HG02938 (cell line): Measurements from ENCODE around the gene GABRP.
A peak's percentile ranks its signal among the peaks of the same experiment; 100 is the strongest.
"Not testable (repeated sequence)": the region's sequence is repeated elsewhere in the genome, so short reads cannot be mapped to it uniquely, and the experiment has no call there.

Experiments used
- ATAC-seq: cut with Tn5 transposase; IDR thresholded peaks from one replicate; pipeline ENCODE4 v1.9.1; 2021; ENCODE audit warnings: mild to moderate bottlenecking, moderate library complexity; ENCODE audit not compliant: unreplicated experiment

GABRP gene

GRCh38 chr5:170754508-170754907 is 29.0 kb upstream of the GABRP start:
- ATAC-seq, result not testable (repeated sequence)

DNA sequence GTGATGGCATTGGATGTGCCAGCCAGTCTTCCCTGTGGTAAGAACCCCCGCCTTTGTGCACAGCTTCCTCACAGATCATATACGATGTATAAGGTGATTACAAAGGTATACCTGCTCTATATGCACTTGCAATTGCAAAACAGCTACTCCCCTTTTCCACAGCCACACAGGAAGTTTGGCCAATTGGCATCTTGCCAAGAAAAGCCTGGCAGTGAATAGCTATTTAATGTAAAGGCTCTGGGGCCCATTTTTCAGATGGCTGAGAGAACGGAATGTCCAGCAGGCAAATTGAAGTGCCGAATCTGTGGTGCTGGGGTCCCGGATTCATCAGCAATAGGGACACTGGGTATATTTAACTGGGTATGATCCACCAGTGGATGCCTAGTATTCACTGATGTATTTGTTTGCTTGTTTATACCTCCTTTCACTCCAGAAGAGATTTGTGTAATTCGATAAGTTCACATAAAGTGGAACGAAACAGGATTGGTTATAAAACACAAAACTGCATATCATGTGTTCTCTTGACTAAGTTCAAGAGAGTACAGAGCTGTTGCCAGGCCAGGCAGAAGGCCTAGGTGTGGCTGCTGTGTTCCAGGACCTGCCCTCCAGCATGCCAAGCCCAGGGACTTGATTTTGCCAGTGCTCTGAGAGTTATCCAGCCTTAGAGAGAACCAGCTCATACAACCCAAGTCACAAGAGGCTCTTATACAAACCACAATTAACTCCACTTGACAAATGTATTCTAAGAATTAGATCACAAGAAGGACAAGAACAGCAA is 27.7 kb upstream of the GABRP start:
- no peak for ATAC-seq

DNA sequence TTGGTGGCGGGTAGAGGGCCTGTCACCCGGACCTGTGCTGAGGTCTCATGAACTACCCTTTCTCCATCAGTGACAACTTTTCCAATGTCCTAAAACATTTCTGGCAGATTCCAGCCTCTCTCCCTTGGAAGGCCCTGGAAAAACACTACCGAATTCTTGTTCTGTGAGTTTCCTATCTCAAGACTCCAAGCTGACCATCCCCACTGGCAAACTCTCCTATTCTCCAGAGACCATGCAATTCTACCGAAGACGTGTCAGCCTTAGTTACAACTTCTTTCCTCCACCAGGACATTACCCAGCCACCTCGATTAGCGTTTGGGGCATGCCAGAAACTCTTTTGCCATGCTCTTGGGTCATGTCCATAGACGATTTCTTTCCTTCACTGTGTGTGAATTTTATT is 26.8 kb upstream of the GABRP start:
- ATAC-seq, result no peak

- peak; percentile 94 for ATAC-seq
Measured at GRCh38 chr5:170757182-170757601, 26.3 kb upstream of the GABRP start.

DNA sequence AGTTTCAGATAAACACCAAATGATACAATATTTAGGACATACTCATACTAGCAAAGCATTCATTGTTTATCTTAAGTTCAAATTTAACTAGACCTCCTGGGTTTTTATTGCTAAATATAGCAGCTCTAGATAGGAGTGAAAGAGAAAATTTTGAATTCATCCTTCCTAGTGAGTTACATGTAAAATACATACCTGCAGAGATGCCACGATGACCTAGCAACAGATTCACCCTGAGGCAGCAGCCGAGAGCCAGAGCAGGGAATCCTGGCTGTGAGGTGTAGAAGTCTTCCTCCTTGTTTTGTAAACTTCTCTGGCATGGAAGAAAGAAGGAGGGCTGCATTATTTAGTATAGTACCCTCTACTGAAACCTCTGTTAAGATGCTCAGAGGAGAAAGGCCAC is 25.9 kb upstream of the GABRP start:
- ATAC-seq, result no peak

GRCh38 chr5:170758481-170758880 is 25.0 kb upstream of the GABRP start:
- ATAC-seq, result no peak

DNA sequence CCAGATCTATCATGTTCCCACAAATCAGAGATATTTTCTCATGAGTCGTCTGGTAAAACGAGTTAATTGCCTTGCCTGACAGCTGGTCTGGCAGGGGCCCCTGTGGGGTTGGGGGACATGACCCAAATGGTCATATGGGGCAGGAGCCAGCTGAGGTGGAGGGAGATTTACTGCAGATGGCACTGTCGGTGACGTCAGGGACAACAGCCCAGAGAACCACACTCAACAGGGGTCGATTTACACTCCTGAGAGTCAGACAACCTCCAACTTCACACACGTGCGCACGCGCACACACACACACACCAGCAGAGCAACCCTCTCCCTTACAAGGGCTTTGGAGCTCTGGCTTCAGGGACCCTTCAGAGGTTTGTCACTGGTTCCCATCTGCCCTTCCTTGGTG is 23.4 kb upstream of the GABRP start:
- no peak for ATAC-seq

DNA sequence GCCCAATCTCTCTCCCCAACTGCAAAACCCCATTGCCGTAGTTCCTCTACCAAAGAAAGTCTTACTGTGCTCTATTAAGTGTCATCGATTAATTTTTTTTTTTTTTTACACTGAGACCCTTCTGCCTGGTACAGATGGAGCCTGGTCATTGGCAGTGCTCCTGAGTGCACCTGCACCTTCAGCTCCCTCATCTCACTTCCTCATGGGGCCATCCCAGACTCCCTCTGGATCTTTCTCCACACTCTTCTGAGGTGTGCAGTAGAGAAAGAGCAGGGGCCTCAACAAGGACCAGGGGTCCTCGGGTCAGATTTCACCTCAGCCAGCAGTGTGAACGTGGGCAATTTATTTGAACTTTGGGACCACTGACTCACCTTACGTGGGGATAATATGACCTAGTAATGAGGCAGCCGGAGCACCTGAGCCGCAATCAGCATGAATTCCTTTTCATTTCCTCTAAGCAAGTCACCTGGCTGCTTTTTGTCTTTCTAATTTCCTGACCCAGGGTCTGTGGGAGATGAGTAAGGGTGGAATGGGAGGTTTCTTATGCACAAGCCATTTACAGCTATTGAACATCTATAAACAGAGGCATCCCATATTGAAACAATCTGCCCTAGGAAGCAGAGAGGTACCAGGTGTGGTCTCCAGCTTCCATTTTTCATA is 22.3 kb upstream of the GABRP start:
- no peak for ATAC-seq

- ATAC-seq, result no peak
Measured at GRCh38 chr5:170761708-170762066, 21.8 kb upstream of the GABRP start.

DNA sequence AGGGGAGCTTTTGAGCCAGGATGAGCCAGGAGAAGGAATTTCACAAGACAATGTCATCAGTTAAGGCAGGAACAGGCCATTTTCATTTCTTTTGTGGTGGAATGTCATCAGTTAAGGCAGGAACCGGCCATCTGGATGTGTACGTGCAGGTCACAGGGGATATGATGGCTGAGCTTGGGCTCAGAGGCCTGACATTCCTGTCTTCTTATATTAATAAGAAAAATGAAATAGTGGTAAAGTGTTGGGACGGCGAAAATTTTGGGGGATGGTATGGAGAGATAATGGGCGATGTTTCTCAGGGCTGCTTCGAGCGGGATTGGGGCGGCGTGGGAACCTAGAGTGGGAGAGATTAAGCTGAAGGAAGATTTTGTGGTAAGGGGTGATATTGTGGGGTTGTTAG is 21.2 kb upstream of the GABRP start:
- not testable (repeated sequence) for ATAC-seq

GRCh38 chr5:170765868-170766267 is 17.7 kb upstream of the GABRP start:
- not testable (repeated sequence) for ATAC-seq

- ATAC-seq, result no peak
Measured at GRCh38 chr5:170769246-170769645, 14.3 kb upstream of the GABRP start.

- no peak for ATAC-seq
Measured at GRCh38 chr5:170769898-170770416, 13.6 kb upstream of the GABRP start.

DNA sequence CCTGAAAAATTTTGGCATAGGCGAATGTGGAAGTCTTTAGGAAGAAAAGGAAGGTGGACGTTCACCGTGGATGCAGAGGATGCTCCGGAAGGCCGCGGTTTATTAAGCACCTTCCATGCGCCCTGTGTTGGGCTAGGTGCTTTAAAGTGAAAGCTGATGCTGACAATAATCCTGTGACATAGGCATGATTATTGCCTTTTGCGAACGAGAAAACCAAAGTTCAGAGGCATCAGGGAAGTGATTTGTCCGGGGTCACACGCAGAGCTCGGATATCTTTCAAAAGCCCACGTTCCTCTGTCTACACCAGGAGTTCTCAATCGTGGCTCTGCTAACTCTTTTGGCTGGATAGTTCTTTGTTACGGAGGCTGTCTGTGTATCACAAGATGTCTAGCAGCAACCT is 12.0 kb upstream of the GABRP start:
- no peak for ATAC-seq

- ATAC-seq, result no peak
Measured at GRCh38 chr5:170773024-170773985, 10.2 kb upstream of the GABRP start.

GRCh38 chr5:170774831-170775230 is 8.7 kb upstream of the GABRP start:
- no peak for ATAC-seq

GRCh38 chr5:170781946-170782345 is 1.6 kb upstream of the GABRP start:
- ATAC-seq, result no peak

DNA sequence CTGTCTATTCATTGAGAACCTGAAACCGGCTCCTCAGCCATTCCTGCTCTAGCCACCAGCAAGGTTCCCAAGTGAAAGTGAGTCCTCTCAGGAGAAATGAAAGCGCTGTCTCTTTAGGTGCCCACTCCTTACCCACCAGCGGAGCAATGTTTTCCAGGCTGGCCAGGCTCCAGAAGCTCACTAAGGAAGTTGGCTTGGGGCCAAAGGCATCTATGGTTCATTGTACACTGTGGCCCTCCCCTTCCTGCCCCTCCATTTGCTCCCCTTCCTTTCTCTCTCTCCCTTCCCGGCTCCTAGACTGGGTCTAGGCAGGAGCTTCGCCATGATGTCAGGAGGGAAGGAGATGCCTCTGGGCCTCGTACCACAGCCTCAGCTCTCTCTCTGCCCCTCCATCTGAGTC is 1.1 kb upstream of the GABRP start:
- ATAC-seq, result no peak

GRCh38 chr5:170785416-170785815 is 1.9 kb downstream of the GABRP start:
- no peak for ATAC-seq

DNA sequence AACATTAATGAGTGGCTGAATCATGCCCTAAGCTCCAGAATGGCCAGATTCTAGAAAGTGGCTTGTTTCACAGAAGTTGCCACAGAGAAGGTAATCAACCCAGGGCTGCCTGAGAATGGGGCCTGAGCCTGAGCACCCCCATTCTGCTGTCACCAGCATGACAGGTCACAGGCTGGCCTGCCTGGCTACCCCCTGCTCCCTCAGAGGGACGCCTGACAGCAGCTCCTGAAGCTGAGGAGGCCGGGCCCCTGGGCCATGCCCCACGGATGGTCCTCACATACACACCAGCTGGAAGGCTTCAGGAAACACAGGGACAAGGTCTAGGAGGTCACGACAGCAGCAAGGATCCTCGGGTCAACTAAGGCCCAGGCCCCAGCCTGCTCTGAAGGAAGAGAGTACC is 3.7 kb downstream of the GABRP start:
- ATAC-seq, result no peak

GRCh38 chr5:170788626-170789304 is 5.2 kb downstream of the GABRP start:
- no peak for ATAC-seq
